Prostate gland (tissue), 2 donors: ENCODE results near the gene DIS3.

Experiments used
- POLR2A ChIP-seq: fragments of 450-650 bp; IDR thresholded peaks from one replicate; pipeline ENCODE4 v1.6.1; 2016; ENCODE audit warnings: antibody characterized with exemption, mild to moderate bottlenecking
- TF ChIP-seq, protein P1 (sequence below), 4 experiments: fragments of 200-600 bp in 2 of 4; fragments of 450-650 bp in 2 of 4; sonication (generic) in 2 of 4; IDR thresholded peaks; 1 replicate in 3 of 4; 2 replicates in 1 of 4; pipeline ENCODE4 v1.5.1; 2016 to 2019; ENCODE audit warnings: antibody characterized with exemption in 4 of 4, mild to moderate bottlenecking in 2 of 4, moderate library complexity in 2 of 4

GRCh38 chr13:72716776-72717175 is 64.9 kb downstream of the DIS3 start:
- TF ChIP-seq, protein P1, sequence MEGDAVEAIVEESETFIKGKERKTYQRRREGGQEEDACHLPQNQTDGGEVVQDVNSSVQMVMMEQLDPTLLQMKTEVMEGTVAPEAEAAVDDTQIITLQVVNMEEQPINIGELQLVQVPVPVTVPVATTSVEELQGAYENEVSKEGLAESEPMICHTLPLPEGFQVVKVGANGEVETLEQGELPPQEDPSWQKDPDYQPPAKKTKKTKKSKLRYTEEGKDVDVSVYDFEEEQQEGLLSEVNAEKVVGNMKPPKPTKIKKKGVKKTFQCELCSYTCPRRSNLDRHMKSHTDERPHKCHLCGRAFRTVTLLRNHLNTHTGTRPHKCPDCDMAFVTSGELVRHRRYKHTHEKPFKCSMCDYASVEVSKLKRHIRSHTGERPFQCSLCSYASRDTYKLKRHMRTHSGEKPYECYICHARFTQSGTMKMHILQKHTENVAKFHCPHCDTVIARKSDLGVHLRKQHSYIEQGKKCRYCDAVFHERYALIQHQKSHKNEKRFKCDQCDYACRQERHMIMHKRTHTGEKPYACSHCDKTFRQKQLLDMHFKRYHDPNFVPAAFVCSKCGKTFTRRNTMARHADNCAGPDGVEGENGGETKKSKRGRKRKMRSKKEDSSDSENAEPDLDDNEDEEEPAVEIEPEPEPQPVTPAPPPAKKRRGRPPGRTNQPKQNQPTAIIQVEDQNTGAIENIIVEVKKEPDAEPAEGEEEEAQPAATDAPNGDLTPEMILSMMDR (IDR thresholded peaks at IDR 0.05): no peak
- TF ChIP-seq POLR2A: no peak
